SHP77 (cell line): Measurements from ENCODE around the gene RUSF1.
A peak's percentile ranks its signal among the peaks of the same experiment; 100 is the strongest.
"Not testable (repeated sequence)": the region's sequence is repeated elsewhere in the genome, so short reads cannot be mapped to it uniquely, and the experiment has no call there.

Experiments
- DNase-seq, 2 experiments: peaks; one replicate each; lab custom pipeline; 2025; lab: John Stamatoyannopoulos, UW

The RUSF1 gene

DNA sequence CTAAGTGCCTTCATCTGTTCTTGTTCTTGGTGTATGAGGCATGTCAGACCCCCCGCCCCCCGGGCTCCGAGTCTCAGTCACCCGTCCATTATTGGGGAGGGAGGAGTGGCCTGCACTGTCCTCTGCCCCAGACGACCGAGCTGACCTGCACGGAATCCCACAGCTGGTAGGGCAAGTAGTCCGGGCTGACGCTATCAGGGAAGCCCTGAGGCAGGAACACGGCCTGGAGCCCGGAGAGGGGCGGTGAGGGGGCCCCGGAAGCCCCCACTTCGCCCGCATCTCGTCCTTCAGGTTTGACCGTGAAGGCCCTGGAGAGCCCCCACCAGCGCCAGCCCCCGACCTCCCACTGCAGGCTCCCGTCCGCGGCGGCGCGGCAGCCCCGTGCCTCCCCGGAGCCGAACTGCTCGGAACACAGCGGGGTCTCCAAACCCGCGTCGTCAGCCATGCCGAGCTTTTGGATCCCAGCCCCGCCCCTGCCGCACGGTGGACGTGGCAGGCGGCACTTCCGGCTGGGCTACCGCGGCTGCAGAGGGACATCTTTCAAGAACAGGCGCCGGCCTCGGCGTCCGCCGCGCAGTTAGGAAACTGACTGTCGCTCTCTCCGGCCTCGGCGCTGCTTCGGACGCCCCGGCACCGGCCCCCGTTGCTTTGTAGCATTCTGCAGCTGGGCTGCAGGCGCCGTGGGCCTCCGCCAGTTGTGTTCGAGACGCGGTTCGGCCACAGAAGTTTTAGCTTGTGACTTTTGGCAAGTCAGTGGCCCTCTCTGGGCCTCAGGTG is at the start of gene RUSF1:
TSS of gene RUSF1 (minus strand) at position 463 of the 777 bp plus-strand sequence. CDS start at position 445, 18 bp downstream.
- DNase-seq = peak; percentile 91 to 94

DNA sequence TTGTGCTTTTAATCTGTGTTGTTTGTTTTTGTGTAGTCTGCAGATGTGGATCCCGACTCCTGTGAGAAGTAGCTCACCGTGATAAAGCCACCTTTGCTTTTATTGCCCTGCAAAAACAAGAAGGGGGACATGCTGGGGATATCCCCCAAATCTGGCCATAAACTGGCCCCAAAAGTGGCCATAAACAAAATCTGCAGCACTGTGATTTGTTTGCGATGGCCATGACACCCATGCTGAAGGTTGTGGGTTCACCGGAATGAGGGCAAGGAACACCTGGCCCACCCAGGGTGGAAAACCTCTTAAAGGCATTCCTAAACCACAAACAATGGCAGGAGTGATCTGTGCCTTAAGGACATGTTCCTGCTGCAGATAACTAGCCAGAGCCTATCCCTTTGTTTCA is 34.6 kb upstream of the RUSF1 start:
- no peak for DNase-seq

DNA sequence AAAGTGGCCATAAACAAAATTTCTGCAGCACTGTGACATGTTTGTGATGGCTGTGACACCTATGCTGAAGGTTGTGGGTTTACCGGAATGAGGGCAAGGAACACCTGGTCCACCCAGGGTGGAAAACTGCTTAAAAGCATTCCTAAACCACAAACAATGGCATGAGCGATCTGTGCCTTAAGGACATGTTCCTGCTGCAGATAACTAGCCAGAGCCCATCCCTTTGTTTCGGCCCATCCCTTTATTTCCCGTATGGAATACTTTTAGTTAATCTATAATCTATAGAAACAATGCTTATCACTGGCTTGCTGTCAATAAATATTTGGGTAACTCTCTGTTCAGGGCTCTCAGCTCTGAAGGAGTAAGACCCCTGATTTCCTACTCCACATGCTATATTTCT is 31.6 kb upstream of the RUSF1 start:
- not testable (repeated sequence) for DNase-seq

DNA sequence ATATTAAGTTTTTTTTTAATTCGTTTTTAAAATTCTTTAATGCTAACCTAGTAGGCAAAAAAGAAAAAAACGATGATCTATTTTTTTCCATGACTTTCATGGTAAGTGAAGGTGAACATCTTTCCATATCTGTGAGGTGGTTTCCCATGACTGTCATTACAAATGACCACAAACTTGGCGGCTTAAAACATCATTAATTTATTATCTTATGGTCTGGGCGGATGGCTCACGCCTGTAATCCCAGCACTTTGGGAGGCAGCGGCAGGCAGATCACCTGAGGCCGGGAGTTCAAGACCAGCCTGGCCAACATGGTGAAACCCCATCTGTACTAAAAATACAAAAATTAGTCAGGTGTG is 30.0 kb upstream of the RUSF1 start:
- DNase-seq = not testable (repeated sequence)

DNA sequence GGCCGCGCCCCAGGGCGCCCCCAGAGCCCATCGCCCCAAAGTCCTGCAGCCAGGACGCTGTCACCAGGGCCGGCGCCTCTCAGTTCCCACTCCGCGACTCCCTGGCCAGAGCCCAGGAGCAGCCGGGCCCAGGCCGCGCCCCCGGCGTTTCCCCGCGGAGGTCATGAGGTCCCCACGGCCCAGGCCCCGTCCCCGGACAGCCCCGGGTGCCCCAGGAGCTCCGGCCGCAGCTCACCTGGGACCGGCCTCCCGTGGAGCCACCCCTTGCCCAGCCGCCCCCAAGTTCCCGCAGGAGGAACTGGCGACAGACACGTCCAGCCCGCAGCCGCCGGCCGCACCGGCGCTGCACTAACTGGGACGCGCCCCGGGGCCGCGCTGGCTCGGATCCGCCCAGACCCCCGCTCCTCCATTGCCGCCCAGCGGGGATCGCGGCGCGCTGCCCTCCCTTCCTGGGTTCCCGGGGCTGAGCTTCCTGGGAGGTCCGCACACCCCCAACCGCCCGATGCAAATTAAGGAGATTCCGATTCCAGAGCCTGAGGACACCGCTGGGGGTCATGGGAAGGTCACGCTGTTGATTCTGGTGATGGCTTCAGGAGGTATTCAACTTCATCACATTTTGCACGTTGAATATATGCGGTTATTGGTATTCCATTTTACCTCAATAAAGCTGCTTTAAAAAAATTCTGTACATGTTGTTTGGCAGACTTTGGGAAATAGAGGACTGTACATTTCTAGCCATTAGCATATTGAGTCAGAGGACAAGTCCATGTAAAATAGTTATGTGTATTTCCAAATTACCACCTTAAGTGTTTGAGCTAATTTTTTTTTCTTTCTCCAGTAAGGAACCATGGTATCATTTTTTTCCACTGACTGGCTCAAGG is 29.4 kb upstream of the RUSF1 start:
- no peak for DNase-seq

DNA sequence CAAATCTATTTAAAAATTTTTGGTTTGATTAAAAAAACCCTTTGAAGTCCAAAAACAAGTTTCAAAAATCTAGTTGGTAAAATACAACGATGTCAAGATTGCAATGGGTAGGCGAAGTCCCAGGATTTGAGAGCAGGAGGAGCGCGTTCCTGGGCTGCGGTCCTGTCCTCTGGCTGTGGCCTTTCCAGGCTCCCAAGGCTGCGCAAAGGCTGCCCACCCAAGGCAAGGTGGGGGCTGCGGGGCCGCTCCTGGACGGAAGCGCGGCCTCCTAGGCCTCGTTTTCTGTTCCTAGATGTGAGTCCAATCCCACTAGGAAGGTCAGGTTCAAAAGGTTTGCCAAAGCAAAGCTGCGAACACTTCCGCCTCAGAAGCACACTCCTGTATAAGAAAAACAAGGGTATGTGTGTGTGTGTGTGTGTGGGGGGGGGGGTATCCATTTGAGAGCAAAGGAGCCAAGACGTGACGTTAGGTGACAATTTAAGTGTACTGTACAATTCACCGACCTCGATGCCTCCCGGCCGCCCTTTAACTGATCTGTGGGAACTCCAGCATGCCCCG is 28.7 kb upstream of the RUSF1 start:
- DNase-seq = no peak

DNA sequence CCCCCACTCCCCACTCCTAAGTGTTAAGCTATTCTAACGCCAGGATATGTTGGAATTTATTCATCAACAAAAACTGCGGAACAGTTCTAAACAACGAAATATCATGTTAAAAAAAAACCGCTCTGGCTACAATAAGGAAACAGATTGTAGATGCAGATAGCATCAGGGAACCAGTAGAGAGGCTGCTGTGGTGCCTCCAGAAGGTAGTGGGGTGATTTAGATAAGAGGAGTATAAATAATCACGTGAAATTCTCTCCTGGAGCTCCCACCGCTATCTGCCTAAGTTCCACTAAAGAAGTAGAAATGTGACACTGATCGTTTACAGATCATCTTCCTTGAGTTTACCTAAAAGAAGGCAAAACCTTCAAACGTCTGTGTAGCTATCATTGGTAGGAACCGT is 27.5 kb upstream of the RUSF1 start:
- DNase-seq = no peak

DNA sequence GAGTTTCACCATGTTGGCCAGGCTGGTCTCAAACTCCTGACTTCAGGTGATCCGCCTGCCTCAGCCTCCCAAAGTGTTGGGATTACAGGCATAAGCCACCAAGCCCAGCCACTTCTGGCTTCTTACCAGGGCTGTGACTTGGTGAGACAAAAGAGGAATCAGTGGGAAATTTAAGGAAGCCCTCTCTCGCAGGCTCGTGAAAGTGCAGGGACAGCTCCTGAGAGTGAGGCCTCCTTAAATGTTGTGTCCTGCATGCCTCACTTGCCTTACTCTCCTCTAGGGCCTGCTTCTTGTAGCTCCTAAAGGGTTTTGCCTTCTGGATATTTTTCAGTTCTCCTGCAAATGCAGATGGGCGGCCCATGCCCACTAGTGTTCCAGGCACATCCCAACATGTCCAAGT is 24.7 kb upstream of the RUSF1 start:
- no peak for DNase-seq

DNA sequence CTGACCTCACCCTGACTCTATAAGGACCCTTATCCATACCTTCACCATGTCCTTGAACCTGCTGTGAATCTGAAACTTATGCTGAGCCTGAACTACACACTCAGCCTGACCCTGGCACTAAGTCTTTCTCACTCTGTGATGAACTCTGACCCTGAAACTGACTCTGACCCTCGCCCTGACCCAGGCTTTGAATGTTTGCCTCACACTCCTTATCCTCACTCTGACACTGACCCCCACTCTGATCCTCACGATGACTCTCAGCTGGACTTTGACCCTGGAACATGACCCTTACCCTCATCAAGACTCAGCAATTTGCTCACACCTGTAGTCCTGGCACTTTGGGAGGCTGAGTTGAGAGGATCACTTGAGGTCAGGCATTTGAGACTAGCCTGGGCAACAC is 23.9 kb upstream of the RUSF1 start:
- no peak for DNase-seq

DNA sequence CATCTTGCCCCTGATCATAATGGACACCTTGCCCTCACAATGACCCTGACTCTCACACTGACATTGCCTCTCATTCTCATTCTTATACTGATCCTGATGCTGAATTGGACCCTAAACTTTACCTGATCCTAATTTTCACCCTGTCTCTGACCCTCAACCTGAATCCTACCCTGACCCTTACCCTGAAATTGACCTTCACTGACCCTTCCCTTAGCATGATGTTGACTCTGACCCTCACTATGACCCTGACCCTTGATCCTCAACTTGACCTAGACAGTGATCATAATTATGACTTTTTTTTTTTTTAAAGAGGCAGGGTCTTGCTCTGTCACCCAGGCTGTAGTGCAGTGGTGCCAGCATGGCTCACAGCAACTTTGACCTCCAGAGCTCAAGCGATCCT is 22.9 kb upstream of the RUSF1 start:
- no peak for DNase-seq

DNA sequence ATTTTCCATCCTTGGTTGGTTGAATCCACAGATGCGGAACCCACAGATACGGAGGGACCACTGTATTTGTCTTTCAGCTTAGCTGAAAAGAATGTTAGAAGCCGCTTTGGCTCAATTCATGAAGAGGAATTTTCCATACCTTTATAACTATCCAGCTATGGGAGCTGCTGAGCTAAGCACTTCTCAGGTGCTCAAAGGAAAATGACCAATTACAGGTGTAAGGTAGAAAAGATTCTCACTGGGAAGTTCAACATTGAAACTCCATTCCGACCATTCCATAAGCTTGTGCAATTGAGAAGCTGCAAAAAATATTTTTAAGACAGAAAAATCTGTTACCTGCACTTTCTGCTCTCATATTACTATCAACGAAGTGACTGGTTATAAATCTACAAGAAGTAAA is 22.2 kb upstream of the RUSF1 start:
- DNase-seq = no peak

DNA sequence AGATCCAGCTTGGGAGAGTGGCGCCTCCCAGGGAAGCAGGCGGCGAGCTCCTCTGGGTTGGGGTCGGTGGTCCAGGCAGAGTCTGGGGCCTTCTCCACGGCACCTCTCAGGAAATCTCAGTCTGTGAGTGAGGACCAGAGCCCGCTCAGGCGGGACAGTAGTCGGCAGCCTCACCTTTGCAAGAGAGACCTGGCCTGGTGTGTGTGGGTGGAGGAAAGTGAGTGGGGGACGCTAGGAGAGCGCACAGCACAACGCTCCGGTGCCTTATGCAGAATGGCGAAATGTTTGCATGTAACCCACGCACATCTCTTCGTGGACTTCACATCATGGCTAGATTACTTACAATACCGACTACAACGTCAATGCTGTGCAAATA is 21.7 kb upstream of the RUSF1 start:
- no peak for DNase-seq

DNA sequence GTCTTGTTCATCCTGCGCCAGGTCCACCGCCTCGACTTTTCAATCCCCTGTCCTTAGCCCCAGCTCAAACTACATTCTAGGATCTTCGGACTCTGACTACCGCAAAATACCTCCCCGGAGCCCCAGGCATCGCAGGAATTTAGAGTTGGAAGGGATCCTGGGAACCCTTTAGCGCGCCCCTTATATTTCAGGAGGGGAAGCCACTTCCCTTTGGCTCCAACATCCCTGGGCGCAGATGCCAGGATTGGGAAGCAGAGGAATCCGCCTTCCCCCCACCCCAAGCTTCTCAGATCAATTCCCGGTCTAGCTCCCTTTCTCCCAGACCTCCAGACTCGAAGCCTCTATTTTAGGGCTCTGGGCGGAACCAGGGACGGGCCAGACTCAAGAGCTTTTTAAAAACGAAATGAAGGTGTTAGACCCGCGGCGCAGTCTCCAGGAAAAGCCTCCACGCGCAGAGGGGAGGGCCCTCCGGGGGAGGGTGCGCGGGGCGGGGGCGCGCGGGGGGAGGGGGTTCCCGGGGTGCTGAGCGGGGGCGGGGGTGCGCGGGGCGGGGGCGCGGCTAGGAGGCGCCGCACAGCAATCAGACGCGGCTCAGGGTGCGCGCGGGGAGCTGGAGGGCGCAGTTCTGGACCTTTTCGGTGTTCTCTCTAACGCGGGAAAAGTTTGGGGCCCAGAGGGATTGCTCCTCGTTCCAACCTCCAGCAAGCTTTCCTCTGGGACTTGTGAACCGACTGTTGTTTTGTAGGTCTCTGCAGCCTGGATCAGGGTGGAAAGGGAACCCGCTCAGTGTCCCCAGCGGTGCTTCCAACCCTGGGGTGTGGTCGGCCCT is 21.1 kb upstream of the RUSF1 start:
- DNase-seq = no peak

DNA sequence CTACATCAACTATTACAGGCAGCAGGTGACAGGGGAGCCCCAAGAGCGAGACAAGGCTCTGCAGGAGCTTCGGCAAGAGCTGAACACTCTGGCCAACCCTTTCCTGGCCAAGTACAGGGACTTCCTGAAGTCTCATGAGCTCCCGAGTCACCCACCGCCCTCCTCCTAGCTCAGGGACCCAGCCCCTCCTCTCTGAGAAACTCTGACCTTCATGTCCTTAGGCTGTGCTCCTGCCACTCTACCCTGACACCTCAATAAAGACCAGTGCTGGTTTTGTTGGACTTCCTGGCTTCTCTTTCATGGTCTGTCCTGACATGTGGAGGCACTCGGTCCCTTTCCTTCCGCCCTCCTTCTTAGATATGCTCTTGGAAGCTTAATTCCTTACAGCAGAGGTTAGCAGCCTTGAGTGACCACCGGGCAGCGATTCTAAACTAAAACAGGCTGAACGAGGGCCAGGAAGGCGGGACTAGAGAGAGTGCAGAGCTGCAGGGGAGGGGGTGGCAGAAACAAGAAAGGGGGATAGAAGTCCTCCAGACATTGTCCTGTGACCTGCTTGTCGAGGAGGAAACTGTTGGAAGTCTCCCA is 20.4 kb upstream of the RUSF1 start:
- no peak for DNase-seq

DNA sequence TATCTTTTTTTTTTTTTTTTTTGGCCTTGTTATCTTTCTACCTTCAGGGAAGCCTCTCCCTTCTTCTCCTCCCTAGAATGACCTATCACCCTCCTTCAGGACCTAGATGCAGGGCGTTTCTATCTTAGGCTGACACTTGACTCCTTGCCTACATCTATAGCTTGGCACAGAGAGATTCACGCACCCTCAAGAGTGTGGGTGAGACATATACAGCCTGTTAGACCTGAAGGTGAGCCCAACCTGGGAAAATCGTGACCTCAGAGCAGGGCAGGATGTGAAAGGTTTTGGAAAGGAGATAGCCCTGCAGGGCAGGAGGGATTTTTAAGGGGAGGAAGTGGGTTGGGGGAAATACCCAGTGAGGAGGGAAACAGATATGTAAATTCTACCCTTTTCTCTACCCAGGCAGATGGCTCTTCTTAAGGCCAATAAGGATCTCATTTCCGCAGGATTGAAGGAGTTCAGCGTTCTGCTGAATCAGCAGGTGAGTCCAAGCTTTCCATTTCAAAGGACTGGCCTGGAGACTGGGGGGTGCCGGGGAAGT is 19.6 kb upstream of the RUSF1 start, which contains the start of gene AHSP:
TSS of gene AHSP (plus strand) at position 167 of the 541 bp plus-strand sequence. CDS start at position 407, 240 bp downstream.
- no peak for DNase-seq

DNA sequence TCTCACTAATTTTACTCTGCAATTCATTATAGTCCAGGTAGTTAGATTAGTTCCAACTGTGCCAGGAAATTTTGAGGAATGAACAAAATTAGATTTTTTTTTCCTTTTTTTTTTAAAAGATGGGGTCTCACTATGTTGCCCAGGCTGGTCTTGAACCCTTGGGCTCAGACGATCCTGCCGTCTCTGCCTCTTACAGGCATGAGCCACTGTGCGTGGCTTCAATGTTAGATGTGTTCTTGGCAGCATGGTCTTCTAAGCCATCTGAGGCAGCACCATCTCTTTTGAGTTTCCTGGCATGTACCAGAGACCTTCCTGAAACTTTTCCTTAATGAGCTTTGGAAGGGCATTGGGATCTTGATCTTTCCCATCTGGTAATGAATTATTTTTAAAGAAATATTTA is 16.9 kb upstream of the RUSF1 start:
- no peak for DNase-seq

DNA sequence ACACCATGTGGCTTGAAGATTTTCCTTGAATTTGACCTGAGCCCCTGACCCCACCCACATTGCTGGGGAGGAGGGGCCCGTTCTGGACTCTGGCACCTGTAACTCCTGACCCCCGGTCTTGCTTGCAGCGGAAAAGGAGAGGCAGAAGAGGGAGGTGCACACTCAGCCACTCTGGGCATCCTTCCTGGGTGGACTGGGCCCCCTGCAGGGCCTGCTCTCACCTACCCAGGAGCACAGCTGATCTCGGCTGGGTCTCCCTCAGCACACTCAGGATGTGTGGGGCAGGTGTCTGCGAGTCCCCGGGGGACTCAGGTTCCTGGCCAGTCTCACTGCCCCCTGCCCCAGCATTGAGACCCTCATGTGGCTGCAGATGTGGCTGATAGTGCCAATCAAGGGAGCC is 15.6 kb upstream of the RUSF1 start:
- not testable (repeated sequence) for DNase-seq

DNA sequence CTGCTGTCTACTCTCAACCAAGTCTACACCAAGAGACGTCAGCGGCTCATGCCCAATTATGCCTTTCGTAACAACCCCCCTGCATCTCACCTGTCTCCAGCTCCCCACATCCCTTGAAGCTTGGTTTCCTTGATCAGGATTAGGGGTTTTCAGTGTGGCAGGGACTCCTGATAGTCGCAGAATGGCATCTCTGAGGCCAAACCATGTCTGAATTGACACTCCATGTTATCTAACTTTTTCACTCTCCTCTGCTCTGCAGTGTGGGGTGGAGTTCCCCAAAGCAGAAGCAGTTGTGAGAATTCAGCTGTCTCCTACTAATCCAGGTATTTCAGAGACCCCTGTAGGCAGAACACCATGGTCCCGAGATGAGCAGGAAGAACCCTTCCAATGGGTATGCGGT is 13.9 kb upstream of the RUSF1 start:
- DNase-seq = no peak

DNA sequence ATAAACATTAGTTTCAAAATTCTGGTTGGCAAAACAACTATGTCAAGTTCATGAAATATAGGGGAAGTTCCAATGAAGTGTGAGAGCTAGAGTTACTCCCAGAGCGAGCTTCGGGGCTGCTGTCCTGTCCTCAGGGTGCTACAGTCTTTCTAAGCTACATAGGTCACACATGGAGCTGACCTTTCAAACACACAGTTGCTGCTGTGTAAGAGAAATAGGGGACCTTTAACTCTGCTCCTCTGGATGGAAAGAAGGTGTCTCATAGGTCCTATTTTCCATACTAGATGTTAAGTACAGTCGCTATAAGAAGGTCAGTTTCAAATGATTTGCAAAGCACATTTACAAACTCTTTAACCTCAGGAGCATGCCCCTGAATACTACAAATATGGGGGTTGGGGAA is 13.2 kb upstream of the RUSF1 start:
- DNase-seq = no peak

DNA sequence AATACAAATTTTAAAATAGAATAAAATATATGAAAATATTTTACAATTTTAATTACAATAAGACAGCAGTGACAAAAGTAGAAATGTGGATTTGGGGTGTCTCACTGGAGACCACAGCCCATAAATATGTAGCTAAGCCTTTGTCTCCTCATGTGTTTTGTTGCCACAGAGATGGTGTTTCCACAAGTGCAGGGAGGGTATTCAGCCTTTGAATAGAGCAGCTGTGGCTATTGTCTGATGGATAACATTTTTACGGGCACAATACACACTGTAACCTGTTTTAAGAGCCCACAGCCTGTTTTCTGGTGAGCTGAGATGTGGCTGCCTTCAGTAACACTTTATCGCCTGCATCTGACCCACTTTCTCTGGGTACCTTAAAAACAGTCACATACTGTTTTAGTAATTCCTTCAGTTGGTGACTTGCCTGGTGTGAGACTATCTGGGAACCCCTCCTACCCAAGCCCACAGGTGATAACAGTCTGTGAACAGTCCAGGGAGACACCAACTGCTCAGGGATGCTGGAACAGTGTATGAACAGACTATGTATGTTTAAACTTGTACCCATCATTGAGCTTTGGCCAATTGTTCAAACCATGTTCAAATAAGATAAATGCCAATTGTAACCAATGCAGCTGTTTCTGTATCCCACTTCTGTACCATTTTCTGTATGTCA is 11.7 kb upstream of the RUSF1 start:
- DNase-seq = peak in 1 of 2 experiments; percentile 17
